ENCODE results near the gene RS1.

RS1 gene

GRCh38 chrX:18598413-18598812 is 73.5 kb downstream of the RS1 start:
- no peak for DNase-seq (ENCODE audit: low read depth in 2 of 2)

GRCh38 chrX:18596096-18596495 is 75.8 kb downstream of the RS1 start:
- no peak for DNase-seq (ENCODE audit: low read depth in 2 of 2)

GRCh38 chrX:18594079-18594478 is 77.8 kb downstream of the RS1 start:
- no peak for DNase-seq (ENCODE audit: low read depth in 2 of 2)

- DNase-seq (ENCODE audit: low read depth in 2 of 2), result no peak
Observed at GRCh38 chrX:18591834-18592233, 80.1 kb downstream of the RS1 start.

Data from stimulated activated CD8-positive, alpha-beta memory T cell treated with anti-CD3 and anti-CD28 coated beads, Interleukin-15, amount 100 ng/mL, for 48 hours (primary cell).